Measurements from ENCODE around the gene STIL. TPM values are rescaled to one million over a fixed set of nuclear protein-coding genes. Genes with fewer than 3 reads are reported as not detected.

The STIL gene
- polyA plus RNA-seq, 2 of the 4 experiments (the other 2 are of a cell fraction) = 10.1 to 21.7 TPM

GRCh38 chr1:47229886-47230691, 83.9 kb downstream of the STIL start (continued):
- TF ChIP-seq, protein P1, sequence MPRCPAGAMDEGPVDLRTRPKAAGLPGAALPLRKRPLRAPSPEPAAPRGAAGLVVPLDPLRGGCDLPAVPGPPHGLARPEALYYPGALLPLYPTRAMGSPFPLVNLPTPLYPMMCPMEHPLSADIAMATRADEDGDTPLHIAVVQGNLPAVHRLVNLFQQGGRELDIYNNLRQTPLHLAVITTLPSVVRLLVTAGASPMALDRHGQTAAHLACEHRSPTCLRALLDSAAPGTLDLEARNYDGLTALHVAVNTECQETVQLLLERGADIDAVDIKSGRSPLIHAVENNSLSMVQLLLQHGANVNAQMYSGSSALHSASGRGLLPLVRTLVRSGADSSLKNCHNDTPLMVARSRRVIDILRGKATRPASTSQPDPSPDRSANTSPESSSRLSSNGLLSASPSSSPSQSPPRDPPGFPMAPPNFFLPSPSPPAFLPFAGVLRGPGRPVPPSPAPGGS (IDR thresholded peaks at IDR 0.05) = no peak

DNA sequence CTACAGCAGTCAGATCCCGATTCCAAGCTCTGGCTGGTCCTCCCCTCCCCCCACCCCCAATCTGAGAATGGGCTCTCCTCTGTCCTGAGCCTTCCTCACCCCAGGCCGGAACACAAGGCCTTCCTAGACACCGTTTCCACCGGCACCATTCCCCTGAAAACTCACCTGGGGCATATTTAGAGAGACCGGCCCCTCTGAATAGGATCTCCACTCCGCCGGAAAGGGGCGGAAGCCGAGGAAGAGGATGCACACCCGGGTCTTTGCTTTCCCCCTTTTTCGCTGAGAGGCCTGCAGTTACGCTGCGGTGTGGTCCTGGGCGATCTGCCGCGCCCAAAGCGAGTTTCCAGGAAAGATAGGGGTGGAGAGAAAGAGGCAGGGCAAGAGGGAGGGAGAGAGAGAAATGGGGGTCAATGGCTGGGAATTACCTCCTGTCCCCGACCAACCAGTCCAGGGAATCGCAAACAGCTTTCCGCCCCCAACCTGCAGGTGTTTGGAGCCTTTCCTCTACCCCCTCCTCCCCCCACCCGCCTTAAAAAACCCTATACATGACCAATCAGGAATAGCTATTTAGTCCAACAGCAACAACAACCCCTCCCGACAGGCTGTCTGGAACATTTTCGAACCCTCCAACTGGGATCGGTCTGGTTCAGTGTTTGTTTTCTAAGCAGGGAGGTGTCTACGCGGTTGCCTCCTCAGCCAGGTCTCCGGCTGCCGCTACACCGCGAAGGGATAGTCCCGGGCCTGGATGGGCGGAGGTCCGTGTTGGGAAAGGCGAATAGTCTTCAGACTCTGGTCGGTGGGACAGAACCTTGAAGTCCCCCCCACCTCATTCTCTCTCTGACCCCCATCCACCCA, 84.7 kb downstream of the STIL start:
- TF ChIP-seq NFE2L2 (conservative IDR thresholded peaks at IDR 0.05; ENCODE audit: low read length) = no peak
- TF ChIP-seq PHF8 (IDR thresholded peaks at IDR 0.05; ENCODE audit: borderline replicate concordance, low read depth) = no peak
- TF ChIP-seq HEYL (CRISPR knock-in tag; IDR thresholded peaks at IDR 0.05) = no peak
- TF ChIP-seq FOSB (CRISPR knock-in tag; IDR thresholded peaks at IDR 0.05) = no peak
- no peak for TF ChIP-seq EHMT2 (IDR thresholded peaks at IDR 0.05; ENCODE audit: low read depth)
- TF ChIP-seq CHD4 (IDR thresholded peaks at IDR 0.05; ENCODE audit: borderline replicate concordance) = no peak
- no peak overlapping the region for H3K4me2 ChIP-seq
- DNase-seq (ENCODE audit: low read depth in 1 of 2, low spot score in 1 of 2) = no peak
- no peak for ATAC-seq
- CTCF ChIA-PET = no interaction called here
- peaks cover 8% of the 10 kb centered on the region; the same call in 1 of the 3 replicates for H3K4me1 ChIP-seq
- FAIRE-seq = no peak
- no peak overlapping the region for H3K4me3 ChIP-seq
- no peaks in the 10 kb centered on the region for H3K9me3 ChIP-seq
- no peak overlapping the region for H3K27ac ChIP-seq
- WGBS (ENCODE audit: missing lambda C conversion rate) = 86% methylated on average over 30 of the region's 35 CpGs
- POLR2A ChIA-PET = no interaction called here

DNA sequence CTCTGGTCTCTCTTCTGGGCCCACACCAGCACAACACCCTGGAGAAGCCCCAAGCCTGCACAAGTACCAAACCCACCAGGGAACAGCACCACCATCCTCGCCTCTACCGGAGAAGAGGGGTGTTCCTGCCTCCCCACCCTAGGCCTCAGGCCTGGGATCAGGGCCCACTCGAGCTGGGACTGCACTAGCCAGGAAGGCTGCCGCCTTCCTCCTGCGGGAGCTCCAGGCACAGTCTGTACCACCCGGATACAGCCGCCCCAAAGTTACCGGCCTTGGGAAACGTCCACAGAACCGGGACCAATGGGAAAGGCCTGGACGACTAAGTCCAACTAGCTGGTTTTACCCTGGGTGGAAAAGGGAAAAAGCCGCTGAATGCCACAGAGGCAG, 85.3 kb downstream of the STIL start:
- TF ChIP-seq, protein P2, sequence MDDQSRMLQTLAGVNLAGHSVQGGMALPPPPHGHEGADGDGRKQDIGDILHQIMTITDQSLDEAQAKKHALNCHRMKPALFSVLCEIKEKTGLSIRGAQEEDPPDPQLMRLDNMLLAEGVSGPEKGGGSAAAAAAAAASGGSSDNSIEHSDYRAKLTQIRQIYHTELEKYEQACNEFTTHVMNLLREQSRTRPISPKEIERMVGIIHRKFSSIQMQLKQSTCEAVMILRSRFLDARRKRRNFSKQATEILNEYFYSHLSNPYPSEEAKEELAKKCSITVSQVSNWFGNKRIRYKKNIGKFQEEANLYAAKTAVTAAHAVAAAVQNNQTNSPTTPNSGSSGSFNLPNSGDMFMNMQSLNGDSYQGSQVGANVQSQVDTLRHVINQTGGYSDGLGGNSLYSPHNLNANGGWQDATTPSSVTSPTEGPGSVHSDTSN (IDR thresholded peaks at IDR 0.05) = no peak
- TF ChIP-seq CBX2 (IDR thresholded peaks at IDR 0.05; ENCODE audit: borderline replicate concordance, low read depth) (no peak), ZNF302 (CRISPR knock-in tag; IDR thresholded peaks at IDR 0.05) (no peak), CTCF (IDR thresholded peaks at IDR 0.05) (no peak), NPAS2 (CRISPR knock-in tag; IDR thresholded peaks at IDR 0.05; ENCODE audit: borderline replicate concordance) (no peak), MAFK (IDR thresholded peaks at IDR 0.05; ENCODE audit: partially characterized antibody) (no peak), CEBPB (IDR thresholded peaks at IDR 0.05) (no peak), EHF (CRISPR knock-in tag; IDR thresholded peaks at IDR 0.05) (no peak), EHMT2 (IDR thresholded peaks at IDR 0.05; ENCODE audit: low read depth) (no peak), GATA3 (IDR thresholded peaks at IDR 0.05; ENCODE audit: borderline replicate concordance) (no peak), SREBF2 (IDR thresholded peaks at IDR 0.05) (no peak), HDAC2 (IDR thresholded peaks at IDR 0.05) (no peak), HMGXB4 (CRISPR knock-in tag; IDR thresholded peaks at IDR 0.05; ENCODE audit: borderline replicate concordance) (no peak), PHF8 (IDR thresholded peaks at IDR 0.05; ENCODE audit: borderline replicate concordance, low read depth) (no peak), POLR2A (IDR thresholded peaks at IDR 0.05; ENCODE audit: low read length) (no peak), HES2 (IDR thresholded peaks at IDR 0.05) (no peak), ZSCAN20 (CRISPR knock-in tag; IDR thresholded peaks at IDR 0.05) (no peak), TP53 (CRISPR knock-in tag; IDR thresholded peaks at IDR 0.05) (no peak), NFE2L2 (conservative IDR thresholded peaks at IDR 0.05; ENCODE audit: low read length) (no peak), MAZ (IDR thresholded peaks at IDR 0.05; ENCODE audit: borderline replicate concordance, low read depth, low read length) (no peak)
- Histone ChIP-seq H3K4me2 (no peak overlapping the region), H3K4me3 (no peak overlapping the region), H3K4me1 (peaks cover 8% of the 10 kb centered on the region; the same call in 1 of the 3 replicates), H3K9me3 (no peaks in the 10 kb centered on the region), H3K27ac (no peak overlapping the region)
- no peak for ATAC-seq
- 85% methylated on average over 6 of the region's 12 CpGs for WGBS (ENCODE audit: missing lambda C conversion rate)
- CTCF ChIA-PET = no interaction called here
- no peak for FAIRE-seq
- no peak for DNase-seq (ENCODE audit: low read depth in 1 of 2, low spot score in 1 of 2)
- POLR2A ChIA-PET = no interaction called here

All from A549 (cell line).